ENCODE measurements around the gene GRAMD1A.

GRCh38 chr19:35063940-35064818 is 64.1 kb downstream of the GRAMD1A start:
- no peak for TF ChIP-seq CTCF (IDR thresholded peaks at IDR 0.05)
- no peak for TF ChIP-seq EP300 (IDR thresholded peaks at IDR 0.05; ENCODE audit: low read depth)
- TF ChIP-seq POLR2AphosphoS5 (IDR thresholded peaks at IDR 0.05) = no peak
- TF ChIP-seq POLR2A (IDR thresholded peaks at IDR 0.05) = no peak

Data from transverse colon (tissue), 4 donors.